Hair follicular keratinocyte (primary cell): ENCODE measurements around the gene DNTTIP2. TPM values are rescaled to one million over a fixed set of nuclear protein-coding genes. Genes with fewer than 3 reads are reported as not detected.

Experiments used
- total RNA-seq: library from RNA; depleted of rRNA; stranded (reverse); fragments of >200 nt; gene quantifications from 2 replicates; pipeline ENCODE4 v1.2.3, GENCODE V29; 2015

DNTTIP2 gene
- total RNA-seq, result 21.7 and 36.7 TPM in 2 replicates

GRCh38 chr1:93878889-93879586 is at the start of gene DNTTIP2:
Gene DNTTIP2, minus strand, starts transcription at chr1:93879206. Its CDS starts 58 bp downstream, at chr1:93879148.

GRCh38 chr1:93909146-93910050 is 30.4 kb upstream of the DNTTIP2 start, which contains the start of gene GCLM:
Gene GCLM, minus strand, starts transcription at chr1:93909430. Its CDS starts 267 bp downstream, at chr1:93909163.

Other genes starting within 250 kb of the DNTTIP2 start
- gene BCAR3, start 197.4 kb downstream of the DNTTIP2 start, total RNA-seq, result 98.0 and 109 TPM in 2 replicates
- gene GCLM, start 30.2 kb upstream of the DNTTIP2 start, total RNA-seq, result 29.0 and 30.3 TPM in 2 replicates
- gene ABCA4, start 241.9 kb upstream of the DNTTIP2 start, total RNA-seq, result 3.2 and 9.7 TPM in 2 replicates